ENCODE measurements around the gene DUSP28. TPM values are rescaled to one million over a fixed set of nuclear protein-coding genes. Genes with fewer than 3 reads are reported as not detected.

DUSP28 gene
- total RNA-seq, 4 donors from 2014 or later = 7.6 to 18.3 (median 13.2) TPM

- Histone ChIP-seq H3K4me3 (no peak overlapping the region), H3K4me1 (peaks cover 4 to 8% of the 10 kb centered on the region in 2 donors), H3K27ac (no peak overlapping the region), H3K27me3 (no peaks in the 10 kb centered on the region), H3K36me3 (no peaks in the 10 kb centered on the region), H3K9me3 (no peaks in the 10 kb centered on the region)
- intact Hi-C loops (cut with DNase I; ENCODE audit: low total_unique reads) (no loop called here), in situ Hi-C loops (cut with MboI; ENCODE audit: low sequenced_read_pairs in 4 of 4) (no loop called here)
- no peak for ATAC-seq
- no peak for DNase-seq
- TF ChIP-seq CTCF (IDR thresholded peaks at IDR 0.05 in 4 of 5, conservative IDR thresholded peaks at IDR 0.05 in 1 of 5) = no peak
Observed at GRCh38 chr2:240611601-240612210, 51.5 kb downstream of the DUSP28 start.

Other genes starting within 250 kb of the DUSP28 start
- gene GPC1, start 124.7 kb upstream of the DUSP28 start, total RNA-seq = 100 to 1,000 TPM; 112 to 188 (median 180) TPM
- 1 to 10 TPM; 3.3 to 9.0 (median 5.6) TPM for gene ANKMY1, start 2.4 kb upstream of the DUSP28 start, total RNA-seq
- gene RNPEPL1, start 8.1 kb downstream of the DUSP28 start, total RNA-seq = 100 to 1,000 TPM in 2 of 4 donors, 10 to 100 TPM in 2; 31.9 to 124 (median 99.6) TPM
- gene CAPN10, start 26.4 kb downstream of the DUSP28 start, total RNA-seq = 10 to 100 TPM in 1 of 4 donors, 1 to 10 TPM in 3; 6.8 to 12.2 (median 7.5) TPM
- gene GPR35, start 65.1 kb downstream of the DUSP28 start, total RNA-seq = 1 to 10 TPM in 1 of 4 donors, under 1 TPM in 3; 0.72 to 1.8 (median 0.87) TPM
- gene AQP12B, start 122.5 kb downstream of the DUSP28 start, total RNA-seq = not detected
- gene AQP12A, start 131.5 kb downstream of the DUSP28 start, total RNA-seq = not detected

All from gastrocnemius medialis (tissue), 4 donors.